Keratinocyte (primary cell): ENCODE results near the gene RNF115.

ENCODE experiments used
- EZH2 ChIP-seq: IDR thresholded peaks from one replicate; pipeline ENCODE4 v1.6.1; 2012; ENCODE audit warnings: inconsistent platforms, mild to moderate bottlenecking, low read length, moderate library complexity
- TF ChIP-seq, protein P1 (sequence below), 3 experiments: IDR thresholded peaks in 1 of 3; conservative IDR thresholded peaks in 1 of 3; optimal IDR thresholded peaks in 1 of 3; 2 replicates in 2 of 3; 3 replicates in 1 of 3; pipeline versions ENCODE3 to v1.5.1; 2011; ENCODE audit warnings: low read length in 3 of 3, mild to moderate bottlenecking in 3 of 3, moderate library complexity in 2 of 3, control low read depth in 1 of 3, inconsistent platforms in 1 of 3; ENCODE audit not compliant: insufficient read depth in 2 of 3; ENCODE audit errors: extremely low read depth in 1 of 3

DNA sequence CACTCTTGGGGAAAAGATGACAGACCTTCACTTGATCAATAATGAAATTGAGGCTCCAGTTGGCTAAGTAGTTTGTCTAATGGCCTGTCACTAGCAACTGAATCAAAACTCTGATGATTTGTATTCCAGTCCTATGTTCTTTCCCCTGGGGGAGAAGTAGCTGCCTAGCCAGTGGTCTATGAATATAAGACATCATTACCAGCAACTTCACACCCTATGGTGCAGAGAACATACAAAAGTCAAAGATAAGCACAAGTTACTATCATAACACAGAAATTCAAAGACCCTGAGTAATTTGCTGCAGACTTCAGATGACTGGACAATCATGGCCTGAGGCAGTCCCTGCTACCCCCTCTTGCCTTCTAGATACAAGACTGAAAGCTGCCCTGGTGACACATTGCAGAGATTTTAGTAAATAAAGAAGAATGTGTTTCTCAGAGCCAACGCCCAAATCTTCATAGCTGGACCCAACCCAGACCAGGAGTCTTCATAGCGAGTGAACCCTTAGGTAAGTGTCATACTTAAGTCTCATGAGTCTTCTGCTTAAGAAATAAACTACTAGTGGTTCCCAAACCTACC lies 117.7 kb downstream of the RNF115 start:
- TF ChIP-seq, protein P1, sequence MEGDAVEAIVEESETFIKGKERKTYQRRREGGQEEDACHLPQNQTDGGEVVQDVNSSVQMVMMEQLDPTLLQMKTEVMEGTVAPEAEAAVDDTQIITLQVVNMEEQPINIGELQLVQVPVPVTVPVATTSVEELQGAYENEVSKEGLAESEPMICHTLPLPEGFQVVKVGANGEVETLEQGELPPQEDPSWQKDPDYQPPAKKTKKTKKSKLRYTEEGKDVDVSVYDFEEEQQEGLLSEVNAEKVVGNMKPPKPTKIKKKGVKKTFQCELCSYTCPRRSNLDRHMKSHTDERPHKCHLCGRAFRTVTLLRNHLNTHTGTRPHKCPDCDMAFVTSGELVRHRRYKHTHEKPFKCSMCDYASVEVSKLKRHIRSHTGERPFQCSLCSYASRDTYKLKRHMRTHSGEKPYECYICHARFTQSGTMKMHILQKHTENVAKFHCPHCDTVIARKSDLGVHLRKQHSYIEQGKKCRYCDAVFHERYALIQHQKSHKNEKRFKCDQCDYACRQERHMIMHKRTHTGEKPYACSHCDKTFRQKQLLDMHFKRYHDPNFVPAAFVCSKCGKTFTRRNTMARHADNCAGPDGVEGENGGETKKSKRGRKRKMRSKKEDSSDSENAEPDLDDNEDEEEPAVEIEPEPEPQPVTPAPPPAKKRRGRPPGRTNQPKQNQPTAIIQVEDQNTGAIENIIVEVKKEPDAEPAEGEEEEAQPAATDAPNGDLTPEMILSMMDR (optimal IDR thresholded peaks at IDR 0.05 in 1 of 3, IDR thresholded peaks at IDR 0.05 in 1 of 3, conservative IDR thresholded peaks at IDR 0.05 in 1 of 3; ENCODE audit: extremely low read depth in 1 of 3, insufficient read depth in 2 of 3, low read length in 3 of 3), result no peak
- no peak for TF ChIP-seq EZH2
